GM12874 (cell line): Measurements from ENCODE around the gene NBAS.

Experiments
- CTCF ChIP-seq: IDR thresholded peaks from 2 replicates; pipeline ENCODE4 v1.5.1; 2011; ENCODE audit warnings: low read depth, mild to moderate bottlenecking, control low read depth, low read length, moderate library complexity; ENCODE audit not compliant: insufficient read depth

NBAS gene

GRCh38 chr2:15595936-15596335 lies 34.8 kb upstream of the NBAS start:
- no peak for TF ChIP-seq CTCF

- no peak for TF ChIP-seq CTCF
Observed at GRCh38 chr2:15595342-15595905, 34.3 kb upstream of the NBAS start.

GRCh38 chr2:15594291-15595256 lies 33.4 kb upstream of the NBAS start:
- no peak for TF ChIP-seq CTCF

- TF ChIP-seq CTCF = no peak
Observed at GRCh38 chr2:15593327-15593705, 32.2 kb upstream of the NBAS start.

- no peak for TF ChIP-seq CTCF
Observed at GRCh38 chr2:15591692-15592463, 30.7 kb upstream of the NBAS start, which contains the start of gene DDX1. TSS of gene DDX1 (plus strand) at chr2:15591868. CDS start at chr2:15591934, 66 bp downstream.

- no peak for TF ChIP-seq CTCF
Observed at GRCh38 chr2:15591373-15591691, 30.2 kb upstream of the NBAS start.

GRCh38 chr2:15588329-15588919 lies 27.3 kb upstream of the NBAS start:
- peak; percentile 44; the same call in 1 of the 2 replicates for TF ChIP-seq CTCF
